PC-3 (cell line): ENCODE data around the gene CASK.

Source experiments
- CTCF ChIP-seq: fragments of 300-600 bp; sonication (generic); conservative IDR thresholded peaks from 2 replicates; pipeline ENCODE4 v1.5.1; 2017; ENCODE audit warnings: antibody characterized with exemption, low read depth, mild to moderate bottlenecking, low read length
- EZH2phosphoT487 ChIP-seq: fragments of 300-600 bp; sonication (generic); IDR thresholded peaks from 2 replicates; pipeline ENCODE4 v1.6.1; 2018; ENCODE audit warnings: mild to moderate bottlenecking, antibody characterized with exemption, low read length, borderline replicate concordance

DNA sequence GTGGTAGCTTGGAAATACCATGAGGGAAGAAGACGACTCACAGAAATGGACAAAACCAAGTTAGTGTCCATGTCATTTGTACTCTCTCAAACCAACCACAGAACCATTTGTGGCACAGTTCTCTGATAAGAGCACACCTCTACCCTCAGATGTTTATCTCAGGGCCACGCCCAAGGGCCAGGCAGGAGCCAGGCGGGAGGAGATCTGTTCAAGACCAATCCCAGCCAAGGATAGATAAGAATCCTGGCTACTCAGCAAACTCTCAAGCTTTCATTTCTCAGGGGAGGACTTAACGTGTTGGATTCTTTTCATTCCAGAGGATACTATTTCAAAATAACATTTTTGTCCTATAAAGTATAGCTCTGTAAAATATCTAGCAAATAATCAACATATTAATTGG is 381.2 kb downstream of the CASK start:
- TF ChIP-seq CTCF (no peak), EZH2phosphoT487 (no peak)
